ENCODE data around the gene EXOC4.

EXOC4 gene

GRCh38 chr7:133561396-133561795 lies 308.5 kb downstream of the EXOC4 start:
- H3K27ac ChIP-seq (ENCODE audit: low read depth, low read length): no peak overlapping the region
- H2AFZ ChIP-seq (ENCODE audit: low read length, unreplicated experiment): no peak overlapping the region
- no peaks in the 10 kb centered on the region for H3K27me3 ChIP-seq (ENCODE audit: insufficient read depth, low read length)
- H3K79me2 ChIP-seq (ENCODE audit: control insufficient read depth, insufficient read depth, low read length, unreplicated experiment): no peaks in the 10 kb centered on the region
- H3K4me1 ChIP-seq (ENCODE audit: control insufficient read depth, insufficient read depth, low read length, unreplicated experiment): peaks cover 4% of the 10 kb centered on the region
- no peak overlapping the region for H3K4me3 ChIP-seq (ENCODE audit: low read depth, low read length)
- H3K36me3 ChIP-seq (ENCODE audit: insufficient read depth, low read length): no peaks in the 10 kb centered on the region

- Histone ChIP-seq H3K4me1 (ENCODE audit: control insufficient read depth, insufficient read depth, low read length, unreplicated experiment) (peaks cover 4% of the 10 kb centered on the region), H3K27ac (ENCODE audit: low read depth, low read length) (no peak overlapping the region), H3K36me3 (ENCODE audit: insufficient read depth, low read length) (no peaks in the 10 kb centered on the region), H3K79me2 (ENCODE audit: control insufficient read depth, insufficient read depth, low read length, unreplicated experiment) (no peaks in the 10 kb centered on the region), H2AFZ (ENCODE audit: low read length, unreplicated experiment) (no peak overlapping the region), H3K4me3 (ENCODE audit: low read depth, low read length) (no peak overlapping the region), H3K27me3 (ENCODE audit: insufficient read depth, low read length) (no peaks in the 10 kb centered on the region)
Measured at GRCh38 chr7:133562621-133563020, 309.7 kb downstream of the EXOC4 start.

GRCh38 chr7:133563251-133563650 lies 310.4 kb downstream of the EXOC4 start:
- Histone ChIP-seq H3K27ac (ENCODE audit: low read depth, low read length) (no peak overlapping the region), H3K79me2 (ENCODE audit: control insufficient read depth, insufficient read depth, low read length, unreplicated experiment) (no peaks in the 10 kb centered on the region), H3K36me3 (ENCODE audit: insufficient read depth, low read length) (no peaks in the 10 kb centered on the region), H3K4me1 (ENCODE audit: control insufficient read depth, insufficient read depth, low read length, unreplicated experiment) (peaks cover 4% of the 10 kb centered on the region), H2AFZ (ENCODE audit: low read length, unreplicated experiment) (no peak overlapping the region), H3K4me3 (ENCODE audit: low read depth, low read length) (no peak overlapping the region), H3K27me3 (ENCODE audit: insufficient read depth, low read length) (no peaks in the 10 kb centered on the region)

GRCh38 chr7:133564484-133564883 lies 311.6 kb downstream of the EXOC4 start:
- Histone ChIP-seq H2AFZ (ENCODE audit: low read length, unreplicated experiment) (no peak overlapping the region), H3K4me1 (ENCODE audit: control insufficient read depth, insufficient read depth, low read length, unreplicated experiment) (peaks cover 10% of the 10 kb centered on the region), H3K27me3 (ENCODE audit: insufficient read depth, low read length) (no peaks in the 10 kb centered on the region), H3K4me3 (ENCODE audit: low read depth, low read length) (no peak overlapping the region), H3K36me3 (ENCODE audit: insufficient read depth, low read length) (no peaks in the 10 kb centered on the region), H3K27ac (ENCODE audit: low read depth, low read length) (no peak overlapping the region), H3K79me2 (ENCODE audit: control insufficient read depth, insufficient read depth, low read length, unreplicated experiment) (no peaks in the 10 kb centered on the region)

- peaks cover 14% of the 10 kb centered on the region for H3K4me1 ChIP-seq (ENCODE audit: control insufficient read depth, insufficient read depth, low read length, unreplicated experiment)
- H3K27ac ChIP-seq (ENCODE audit: low read depth, low read length): 0 out of 2 replicates have a peak overlapping the region, but pooled peaks have one; percentile 10
- no peak overlapping the region for H3K4me3 ChIP-seq (ENCODE audit: low read depth, low read length)
- no peak overlapping the region for H2AFZ ChIP-seq (ENCODE audit: low read length, unreplicated experiment)
- no peaks in the 10 kb centered on the region for H3K79me2 ChIP-seq (ENCODE audit: control insufficient read depth, insufficient read depth, low read length, unreplicated experiment)
- H3K27me3 ChIP-seq (ENCODE audit: insufficient read depth, low read length): no peaks in the 10 kb centered on the region
- H3K36me3 ChIP-seq (ENCODE audit: insufficient read depth, low read length): no peaks in the 10 kb centered on the region
Measured at GRCh38 chr7:133568544-133568943, 315.7 kb downstream of the EXOC4 start.

- H3K27me3 ChIP-seq (ENCODE audit: insufficient read depth, low read length): no peaks in the 10 kb centered on the region
- H2AFZ ChIP-seq (ENCODE audit: low read length, unreplicated experiment): no peak overlapping the region
- H3K4me1 ChIP-seq (ENCODE audit: control insufficient read depth, insufficient read depth, low read length, unreplicated experiment): peaks cover 14% of the 10 kb centered on the region
- H3K36me3 ChIP-seq (ENCODE audit: insufficient read depth, low read length): no peaks in the 10 kb centered on the region
- no peak overlapping the region for H3K27ac ChIP-seq (ENCODE audit: low read depth, low read length)
- H3K79me2 ChIP-seq (ENCODE audit: control insufficient read depth, insufficient read depth, low read length, unreplicated experiment): no peaks in the 10 kb centered on the region
- H3K4me3 ChIP-seq (ENCODE audit: low read depth, low read length): no peak overlapping the region
Measured at GRCh38 chr7:133570321-133570720, 317.4 kb downstream of the EXOC4 start.

GRCh38 chr7:133571076-133571475 lies 318.2 kb downstream of the EXOC4 start:
- Histone ChIP-seq H3K27me3 (ENCODE audit: insufficient read depth, low read length) (no peaks in the 10 kb centered on the region), H2AFZ (ENCODE audit: low read length, unreplicated experiment) (no peak overlapping the region), H3K4me3 (ENCODE audit: low read depth, low read length) (no peak overlapping the region), H3K36me3 (ENCODE audit: insufficient read depth, low read length) (no peaks in the 10 kb centered on the region), H3K27ac (ENCODE audit: low read depth, low read length) (no peak overlapping the region), H3K79me2 (ENCODE audit: control insufficient read depth, insufficient read depth, low read length, unreplicated experiment) (no peaks in the 10 kb centered on the region), H3K4me1 (ENCODE audit: control insufficient read depth, insufficient read depth, low read length, unreplicated experiment) (peaks cover 14% of the 10 kb centered on the region)

GRCh38 chr7:133572087-133572486 lies 319.2 kb downstream of the EXOC4 start:
- Histone ChIP-seq H3K36me3 (ENCODE audit: insufficient read depth, low read length) (no peaks in the 10 kb centered on the region), H3K27me3 (ENCODE audit: insufficient read depth, low read length) (no peaks in the 10 kb centered on the region), H3K79me2 (ENCODE audit: control insufficient read depth, insufficient read depth, low read length, unreplicated experiment) (no peaks in the 10 kb centered on the region), H2AFZ (ENCODE audit: low read length, unreplicated experiment) (no peak overlapping the region), H3K4me1 (ENCODE audit: control insufficient read depth, insufficient read depth, low read length, unreplicated experiment) (peaks cover 14% of the 10 kb centered on the region), H3K4me3 (ENCODE audit: low read depth, low read length) (no peak overlapping the region), H3K27ac (ENCODE audit: low read depth, low read length) (no peak overlapping the region)

GRCh38 chr7:133572843-133573242 lies 320.0 kb downstream of the EXOC4 start:
- Histone ChIP-seq H3K4me1 (ENCODE audit: control insufficient read depth, insufficient read depth, low read length, unreplicated experiment) (peaks cover 14% of the 10 kb centered on the region), H3K36me3 (ENCODE audit: insufficient read depth, low read length) (no peaks in the 10 kb centered on the region), H3K27ac (ENCODE audit: low read depth, low read length) (no peak overlapping the region), H3K79me2 (ENCODE audit: control insufficient read depth, insufficient read depth, low read length, unreplicated experiment) (no peaks in the 10 kb centered on the region), H3K27me3 (ENCODE audit: insufficient read depth, low read length) (no peaks in the 10 kb centered on the region), H2AFZ (ENCODE audit: low read length, unreplicated experiment) (no peak overlapping the region), H3K4me3 (ENCODE audit: low read depth, low read length) (no peak overlapping the region)

GRCh38 chr7:133573554-133574265 lies 320.8 kb downstream of the EXOC4 start:
- Histone ChIP-seq H3K4me3 (ENCODE audit: low read depth, low read length) (no peak overlapping the region), H3K36me3 (ENCODE audit: insufficient read depth, low read length) (no peaks in the 10 kb centered on the region), H2AFZ (ENCODE audit: low read length, unreplicated experiment) (no peak overlapping the region), H3K27ac (ENCODE audit: low read depth, low read length) (no peak overlapping the region), H3K27me3 (ENCODE audit: insufficient read depth, low read length) (no peaks in the 10 kb centered on the region), H3K79me2 (ENCODE audit: control insufficient read depth, insufficient read depth, low read length, unreplicated experiment) (no peaks in the 10 kb centered on the region), H3K4me1 (ENCODE audit: control insufficient read depth, insufficient read depth, low read length, unreplicated experiment) (peaks cover 10% of the 10 kb centered on the region)

- H3K4me1 ChIP-seq (ENCODE audit: control insufficient read depth, insufficient read depth, low read length, unreplicated experiment): peaks cover 8% of the 10 kb centered on the region
- peaks cover 3% of the 10 kb centered on the region; the same call in 1 of the 2 replicates for H3K36me3 ChIP-seq (ENCODE audit: insufficient read depth, low read length)
- H3K79me2 ChIP-seq (ENCODE audit: control insufficient read depth, insufficient read depth, low read length, unreplicated experiment): no peaks in the 10 kb centered on the region
- H2AFZ ChIP-seq (ENCODE audit: low read length, unreplicated experiment): no peak overlapping the region
- no peak overlapping the region for H3K27ac ChIP-seq (ENCODE audit: low read depth, low read length)
- no peak overlapping the region for H3K4me3 ChIP-seq (ENCODE audit: low read depth, low read length)
- no peaks in the 10 kb centered on the region for H3K27me3 ChIP-seq (ENCODE audit: insufficient read depth, low read length)
Measured at GRCh38 chr7:133575726-133576440, 323.0 kb downstream of the EXOC4 start.

Measured in ACC112 (cell line).